ENCODE measurements around the gene CDC123. TPM values are rescaled to one million over a fixed set of nuclear protein-coding genes. Genes with fewer than 3 reads are reported as not detected.

Gene CDC123, protein sequence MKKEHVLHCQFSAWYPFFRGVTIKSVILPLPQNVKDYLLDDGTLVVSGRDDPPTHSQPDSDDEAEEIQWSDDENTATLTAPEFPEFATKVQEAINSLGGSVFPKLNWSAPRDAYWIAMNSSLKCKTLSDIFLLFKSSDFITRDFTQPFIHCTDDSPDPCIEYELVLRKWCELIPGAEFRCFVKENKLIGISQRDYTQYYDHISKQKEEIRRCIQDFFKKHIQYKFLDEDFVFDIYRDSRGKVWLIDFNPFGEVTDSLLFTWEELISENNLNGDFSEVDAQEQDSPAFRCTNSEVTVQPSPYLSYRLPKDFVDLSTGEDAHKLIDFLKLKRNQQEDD
- total RNA-seq (10 to 100 TPM; 46.6 to 70.4 (median 63.1) TPM), polyA plus RNA-seq (46.0 TPM)
- long read RNA-seq, donor 1, transcript CDC123-201 (13 exons, 1,542 nt): major isoform, 61 of 73 reads
- long read RNA-seq, donor 1, partial matches to known transcripts: 5 of 73 reads
- long read RNA-seq, donor 1, other reads (novel, unspliced or antisense): 7 of 73 reads
- long read RNA-seq, donor 2, transcript CDC123-201 (13 exons, 1,542 nt): major isoform, 23 of 30 reads
- long read RNA-seq, donor 2, partial matches to known transcripts: 2 of 30 reads
- long read RNA-seq, donor 2, other reads (novel, unspliced or antisense): 4 of 30 reads
- long read RNA-seq, donor 3, transcript CDC123-201 (13 exons, 1,542 nt): major isoform, 140 of 175 reads
- long read RNA-seq, donor 3, partial matches to known transcripts: 9 of 175 reads
- long read RNA-seq, donor 3, other reads (novel, unspliced or antisense): 24 of 175 reads
- long read RNA-seq, donor 4, transcript CDC123-201 (13 exons, 1,542 nt): major isoform, 25 of 31 reads
- long read RNA-seq, donor 4, partial matches to known transcripts: 1 of 31 reads
- long read RNA-seq, donor 4, other reads (novel, unspliced or antisense): 5 of 31 reads

- intact Hi-C loops (cut with DNase I): no loop called here
- no peaks in the 10 kb centered on the region for H3K9me3 ChIP-seq (ENCODE audit: control insufficient read depth, low read length)
- DNase-seq: peak; percentile 86 to 94 (median 93)
- H3K27ac ChIP-seq (ENCODE audit: low read length): peak within 1 kb of the TSS; percentile 90
- peak within 1 kb of the TSS; percentile 71 for H3K4me3 ChIP-seq (ENCODE audit: low read length)
- under 1% methylated on average over 62 of the region's 62 CpGs for WGBS
- H3K4me1 ChIP-seq (ENCODE audit: control insufficient read depth, insufficient read depth, low read length): no peaks in the 10 kb centered on the region
- peak; percentile 98 for ATAC-seq
- no peaks in the 10 kb centered on the region for H3K27me3 ChIP-seq (ENCODE audit: control insufficient read depth, insufficient read depth)
Observed at GRCh38 chr10:12195603-12196506, at the start of gene CDC123, which contains the start of gene NUDT5. Gene CDC123 (plus strand): TSS chr10:12196188. CDS start chr10:12196246, 58 bp downstream. Gene NUDT5 (minus strand): TSS chr10:12195891. CDS start chr10:12186291, 9,600 bp downstream.

DNA sequence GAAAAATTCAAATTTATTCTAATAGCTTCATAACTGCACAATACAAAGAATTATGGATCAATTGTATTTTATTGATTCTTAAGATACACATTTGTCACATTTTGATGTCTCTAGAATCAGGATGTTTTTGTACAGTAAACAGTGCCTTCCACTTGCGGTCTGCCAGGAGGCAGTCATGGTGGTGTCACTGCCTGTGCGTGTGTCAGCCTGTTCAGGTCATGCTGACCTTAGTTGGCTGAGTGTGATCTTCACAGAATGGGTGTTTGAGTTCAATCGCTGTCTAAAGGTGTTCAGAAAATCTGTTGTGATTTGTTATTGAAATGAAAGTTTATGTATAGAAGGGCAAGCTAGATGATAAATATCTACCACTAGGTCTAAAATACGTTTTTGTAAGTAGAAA lies 45.8 kb upstream of the CDC123 start:
- Histone ChIP-seq H3K9me3 (ENCODE audit: control insufficient read depth, low read length) (no peaks in the 10 kb centered on the region), H3K4me3 (ENCODE audit: low read length) (no peak overlapping the region), H3K27ac (ENCODE audit: low read length) (no peak overlapping the region), H3K27me3 (ENCODE audit: control insufficient read depth, insufficient read depth) (no peaks in the 10 kb centered on the region), H3K4me1 (ENCODE audit: control insufficient read depth, insufficient read depth, low read length) (no peaks in the 10 kb centered on the region)
- WGBS: 82% methylated on average over 4 of the region's 4 CpGs
- intact Hi-C loops (cut with DNase I): no loop called here
- ATAC-seq (no peak), DNase-seq (no peak)

- intact Hi-C loops (cut with DNase I): no loop called here
- no peak for DNase-seq
- H3K4me3 ChIP-seq (ENCODE audit: low read length): no peak overlapping the region
- ATAC-seq: no peak
- no peaks in the 10 kb centered on the region for H3K27me3 ChIP-seq (ENCODE audit: control insufficient read depth, insufficient read depth)
- no peaks in the 10 kb centered on the region for H3K9me3 ChIP-seq (ENCODE audit: control insufficient read depth, low read length)
- no peaks in the 10 kb centered on the region for H3K4me1 ChIP-seq (ENCODE audit: control insufficient read depth, insufficient read depth, low read length)
- H3K27ac ChIP-seq (ENCODE audit: low read length): no peak overlapping the region
- 94% methylated on average over 6 of the region's 6 CpGs for WGBS
Observed at GRCh38 chr10:12154516-12154915, 41.5 kb upstream of the CDC123 start.

GRCh38 chr10:12156367-12157123 lies 39.4 kb upstream of the CDC123 start:
- Histone ChIP-seq H3K4me1 (ENCODE audit: control insufficient read depth, insufficient read depth, low read length) (no peaks in the 10 kb centered on the region), H3K4me3 (ENCODE audit: low read length) (no peak overlapping the region), H3K27ac (ENCODE audit: low read length) (no peak overlapping the region), H3K9me3 (ENCODE audit: control insufficient read depth, low read length) (no peaks in the 10 kb centered on the region), H3K27me3 (ENCODE audit: control insufficient read depth, insufficient read depth) (no peaks in the 10 kb centered on the region)
- intact Hi-C loops (cut with DNase I): no loop called here
- 92% methylated on average over 14 of the region's 14 CpGs for WGBS
- DNase-seq: no peak
- no peak for ATAC-seq

DNA sequence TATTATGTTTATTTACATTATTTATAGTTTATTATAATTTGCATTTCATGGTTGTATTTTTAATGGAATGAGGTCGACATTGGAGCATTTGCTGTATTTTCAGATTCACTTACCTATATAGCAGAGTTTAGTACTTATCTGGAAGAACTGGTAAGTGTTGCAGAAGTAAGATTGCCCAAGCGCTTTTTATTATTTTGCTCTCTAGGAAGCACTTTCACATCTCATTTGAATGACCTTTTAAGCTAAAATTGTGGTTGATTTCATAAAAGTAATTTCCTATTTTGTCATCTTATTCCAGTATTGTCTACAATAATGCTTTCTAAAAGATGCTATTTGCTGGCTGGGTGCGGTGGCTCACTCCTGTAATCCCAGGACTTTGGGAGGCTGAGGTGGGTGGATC lies 37.9 kb upstream of the CDC123 start:
- Histone ChIP-seq H3K4me1 (ENCODE audit: control insufficient read depth, insufficient read depth, low read length) (no peaks in the 10 kb centered on the region), H3K27ac (ENCODE audit: low read length) (no peak overlapping the region)
- WGBS: 84% methylated on average over 3 of the region's 3 CpGs

DNA sequence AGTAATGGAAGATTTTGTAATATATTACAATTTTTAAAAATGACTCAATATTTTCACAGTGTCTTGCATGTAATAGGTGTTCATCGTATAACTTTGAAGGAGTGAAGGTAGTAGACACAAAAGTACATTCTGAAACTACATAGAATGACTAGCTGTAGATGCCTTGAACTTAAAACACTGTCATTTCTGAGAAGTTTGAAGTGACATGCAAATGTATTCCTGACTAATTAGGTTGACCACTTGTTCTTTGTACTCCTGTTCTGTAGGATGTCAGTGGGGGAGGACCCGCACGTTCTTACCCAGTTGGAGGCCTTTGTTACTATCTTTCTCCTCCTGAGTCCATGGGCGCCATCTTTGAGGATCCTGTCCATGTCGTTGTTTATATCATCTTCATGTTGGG lies 35.3 kb upstream of the CDC123 start:
- H3K4me1 ChIP-seq (ENCODE audit: control insufficient read depth, insufficient read depth, low read length): no peaks in the 10 kb centered on the region
- no peak overlapping the region for H3K27ac ChIP-seq (ENCODE audit: low read length)
- H3K27me3 ChIP-seq (ENCODE audit: control insufficient read depth, insufficient read depth): no peaks in the 10 kb centered on the region
- H3K4me3 ChIP-seq (ENCODE audit: low read length): no peak overlapping the region
- H3K9me3 ChIP-seq (ENCODE audit: control insufficient read depth, low read length): no peaks in the 10 kb centered on the region
- ATAC-seq: no peak
- 96% methylated on average over 5 of the region's 5 CpGs for WGBS
- no peak for DNase-seq
- intact Hi-C loops (cut with DNase I): no loop called here

More for the DNA sequence above, 37.9 kb upstream of the CDC123 start:
- H3K27me3 ChIP-seq (ENCODE audit: control insufficient read depth, insufficient read depth): no peaks in the 10 kb centered on the region
- intact Hi-C loops (cut with DNase I): no loop called here
- no peak overlapping the region for H3K4me3 ChIP-seq (ENCODE audit: low read length)
- no peak for ATAC-seq
- no peak for DNase-seq
- no peaks in the 10 kb centered on the region for H3K9me3 ChIP-seq (ENCODE audit: control insufficient read depth, low read length)

GRCh38 chr10:12162927-12163326 lies 33.1 kb upstream of the CDC123 start:
- Histone ChIP-seq H3K27ac (ENCODE audit: low read length) (no peak overlapping the region), H3K9me3 (ENCODE audit: control insufficient read depth, low read length) (no peaks in the 10 kb centered on the region), H3K27me3 (ENCODE audit: control insufficient read depth, insufficient read depth) (no peaks in the 10 kb centered on the region), H3K4me1 (ENCODE audit: control insufficient read depth, insufficient read depth, low read length) (no peaks in the 10 kb centered on the region), H3K4me3 (ENCODE audit: low read length) (no peak overlapping the region)
- WGBS: 98% methylated on average over 6 of the region's 6 CpGs
- intact Hi-C loops (cut with DNase I): no loop called here
- ATAC-seq: no peak
- DNase-seq: no peak

- no peak overlapping the region for H3K27ac ChIP-seq (ENCODE audit: low read length)
- DNase-seq (no peak), ATAC-seq (no peak)
- intact Hi-C loops (cut with DNase I): no loop called here
- WGBS: 91% methylated on average over 12 of the region's 12 CpGs
- no peaks in the 10 kb centered on the region for H3K9me3 ChIP-seq (ENCODE audit: control insufficient read depth, low read length)
- H3K4me3 ChIP-seq (ENCODE audit: low read length): no peak overlapping the region
- H3K4me1 ChIP-seq (ENCODE audit: control insufficient read depth, insufficient read depth, low read length): no peaks in the 10 kb centered on the region
- no peaks in the 10 kb centered on the region for H3K27me3 ChIP-seq (ENCODE audit: control insufficient read depth, insufficient read depth)
Observed at GRCh38 chr10:12164085-12164484, 31.9 kb upstream of the CDC123 start.

- Histone ChIP-seq H3K4me1 (ENCODE audit: control insufficient read depth, insufficient read depth, low read length) (no peaks in the 10 kb centered on the region), H3K9me3 (ENCODE audit: control insufficient read depth, low read length) (no peaks in the 10 kb centered on the region), H3K27ac (ENCODE audit: low read length) (no peak overlapping the region), H3K27me3 (ENCODE audit: control insufficient read depth, insufficient read depth) (no peaks in the 10 kb centered on the region), H3K4me3 (ENCODE audit: low read length) (no peak overlapping the region)
- no peak for DNase-seq
- ATAC-seq: no peak
- intact Hi-C loops (cut with DNase I): no loop called here
- 62% methylated on average over 3 of the region's 3 CpGs for WGBS
Observed at GRCh38 chr10:12165036-12165435, 31.0 kb upstream of the CDC123 start.
